ENCODE results near the gene ARSI.

GRCh38 chr5:150343994-150344631 is 41.4 kb upstream of the ARSI start:
- TF ChIP-seq, protein P1, sequence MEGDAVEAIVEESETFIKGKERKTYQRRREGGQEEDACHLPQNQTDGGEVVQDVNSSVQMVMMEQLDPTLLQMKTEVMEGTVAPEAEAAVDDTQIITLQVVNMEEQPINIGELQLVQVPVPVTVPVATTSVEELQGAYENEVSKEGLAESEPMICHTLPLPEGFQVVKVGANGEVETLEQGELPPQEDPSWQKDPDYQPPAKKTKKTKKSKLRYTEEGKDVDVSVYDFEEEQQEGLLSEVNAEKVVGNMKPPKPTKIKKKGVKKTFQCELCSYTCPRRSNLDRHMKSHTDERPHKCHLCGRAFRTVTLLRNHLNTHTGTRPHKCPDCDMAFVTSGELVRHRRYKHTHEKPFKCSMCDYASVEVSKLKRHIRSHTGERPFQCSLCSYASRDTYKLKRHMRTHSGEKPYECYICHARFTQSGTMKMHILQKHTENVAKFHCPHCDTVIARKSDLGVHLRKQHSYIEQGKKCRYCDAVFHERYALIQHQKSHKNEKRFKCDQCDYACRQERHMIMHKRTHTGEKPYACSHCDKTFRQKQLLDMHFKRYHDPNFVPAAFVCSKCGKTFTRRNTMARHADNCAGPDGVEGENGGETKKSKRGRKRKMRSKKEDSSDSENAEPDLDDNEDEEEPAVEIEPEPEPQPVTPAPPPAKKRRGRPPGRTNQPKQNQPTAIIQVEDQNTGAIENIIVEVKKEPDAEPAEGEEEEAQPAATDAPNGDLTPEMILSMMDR (conservative IDR thresholded peaks at IDR 0.05; ENCODE audit: low read depth, low read length) = no peak
- no peak for TF ChIP-seq CEBPB (IDR thresholded peaks at IDR 0.05; ENCODE audit: low read depth, low read length)
- TF ChIP-seq RFX5 (IDR thresholded peaks at IDR 0.05; ENCODE audit: low read depth, low read length) = no peak
- no peak for TF ChIP-seq MXI1 (IDR thresholded peaks at IDR 0.05; ENCODE audit: borderline replicate concordance, low read depth, low read length)
